NCI-H510A (cell line): Measurements from ENCODE around the gene PRR30.
"Not testable (repeated sequence)": the region's sequence is repeated elsewhere in the genome, so short reads cannot be mapped to it uniquely, and the experiment has no call there.

Experiments
- DNase-seq: peaks from one replicate; lab custom pipeline; 2025; lab: John Stamatoyannopoulos, UW

PRR30 gene

DNA sequence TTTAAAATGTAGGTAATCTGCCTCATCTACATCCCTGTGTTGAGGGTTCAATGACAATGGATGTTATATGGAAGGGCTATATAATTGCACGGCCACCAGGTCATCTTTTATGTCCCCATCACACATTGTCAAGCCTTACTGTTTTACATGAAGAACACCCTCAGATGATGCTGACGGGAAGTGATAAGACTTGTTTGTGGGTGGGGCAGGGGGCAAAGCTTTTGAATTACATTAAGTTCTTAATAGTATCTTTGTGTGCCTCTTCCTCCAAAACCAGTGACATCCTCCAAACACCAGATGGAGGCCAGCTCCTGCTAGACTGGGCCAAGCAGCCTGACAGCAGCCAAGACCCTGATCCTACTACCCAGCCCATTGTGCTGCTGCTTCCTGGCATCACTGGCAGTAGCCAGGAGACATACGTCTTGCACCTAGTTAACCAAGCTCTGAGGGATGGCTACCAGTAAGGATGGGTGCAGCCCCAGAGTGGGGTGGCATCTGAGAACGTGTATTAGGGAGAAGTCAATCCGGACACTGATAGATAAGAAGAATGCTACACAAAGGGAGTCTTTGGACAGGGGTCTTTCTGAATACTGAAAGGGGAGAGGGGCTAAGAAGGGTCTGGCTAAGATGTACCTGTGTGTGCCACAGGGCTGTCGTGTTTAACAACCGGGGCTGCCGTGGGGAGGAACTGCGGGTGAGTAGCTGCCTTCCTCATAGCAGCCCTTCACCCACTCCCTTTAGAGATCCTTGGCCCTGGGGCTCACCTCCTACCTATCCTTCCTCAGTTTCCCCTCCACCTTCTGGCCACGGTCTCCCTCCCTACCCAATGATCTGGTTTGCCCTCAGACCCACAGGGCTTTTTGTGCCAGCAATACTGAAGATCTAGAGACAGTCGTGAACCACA, 10.3 kb downstream of the PRR30 start:
- DNase-seq = no peak

DNA sequence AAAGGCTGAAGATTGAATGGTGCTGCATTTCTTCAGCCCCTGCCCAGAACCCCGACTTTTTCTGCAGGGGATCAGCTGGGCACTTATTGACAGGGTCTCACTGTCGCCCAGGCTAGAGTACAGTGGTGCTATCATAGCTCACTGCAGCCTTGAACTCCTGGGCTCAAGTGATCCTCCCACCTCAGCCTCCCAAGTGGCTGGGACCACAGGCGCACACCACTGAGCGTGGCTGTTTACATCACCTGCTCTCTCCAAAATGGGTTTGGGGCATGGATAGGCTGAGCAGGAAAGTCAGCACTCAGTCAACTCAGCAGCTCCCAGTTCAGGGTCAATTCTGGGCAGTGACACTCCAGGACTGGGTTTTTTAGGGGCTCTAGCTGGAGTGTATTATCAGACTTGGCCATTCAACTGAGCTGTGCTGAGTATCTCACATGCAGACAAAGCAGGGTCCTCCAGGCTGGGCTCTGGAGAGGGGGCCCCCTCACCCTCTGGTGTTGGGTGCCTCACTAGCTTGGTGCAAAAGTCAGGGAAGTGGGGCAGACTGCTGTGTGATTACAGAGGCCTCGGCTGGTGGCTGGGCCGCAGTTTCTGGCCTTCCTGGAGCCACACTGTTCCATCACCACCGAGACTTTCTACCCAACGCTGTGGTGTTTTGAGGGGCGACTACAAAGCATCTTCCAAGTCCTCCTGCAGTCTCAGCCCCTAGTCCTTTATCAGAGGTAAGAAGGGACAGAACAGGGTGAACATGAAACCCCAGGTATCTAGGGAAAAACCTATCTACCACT, 11.1 kb downstream of the PRR30 start:
- DNase-seq = no peak

DNA sequence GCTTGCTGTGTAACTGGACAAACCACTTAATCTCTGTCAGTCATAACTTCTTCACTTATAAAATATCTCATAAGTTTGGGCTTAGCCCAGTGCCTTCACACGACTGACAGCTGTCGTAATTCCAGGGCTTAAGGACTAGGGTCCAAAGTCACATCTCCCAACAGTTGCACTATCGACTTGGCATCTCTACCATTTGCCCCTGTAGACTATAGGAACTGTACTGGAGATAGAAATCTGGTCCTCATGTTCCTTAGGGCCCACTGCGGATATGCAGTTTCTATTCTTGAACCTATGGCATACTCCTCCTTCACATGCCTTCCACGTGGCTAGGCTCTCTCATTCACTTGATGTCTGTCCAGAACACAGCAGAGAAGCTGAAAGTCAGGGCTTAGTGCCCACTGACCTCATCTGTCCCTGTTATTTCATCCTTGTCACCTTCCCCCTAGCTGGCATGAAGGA, 12.9 kb downstream of the PRR30 start:
- DNase-seq = no peak

DNA sequence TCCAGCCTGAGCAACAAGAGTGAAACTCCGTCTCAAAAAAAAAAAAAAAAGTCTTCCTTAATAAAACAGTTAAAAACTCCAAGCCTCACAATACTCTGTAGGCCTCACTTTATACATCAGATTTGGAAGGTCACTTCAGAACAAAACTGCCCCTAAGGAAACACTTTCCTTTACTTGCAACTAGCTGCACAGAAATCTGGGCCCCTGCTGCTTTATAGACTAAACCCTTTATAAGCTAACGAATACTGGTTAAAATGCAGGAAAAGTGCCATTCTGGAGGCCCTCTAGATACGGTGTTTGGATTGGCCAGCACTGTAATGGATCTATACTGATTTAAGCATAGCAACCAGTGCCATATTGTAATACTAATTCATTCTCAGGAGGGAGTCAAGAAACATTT, 14.1 kb downstream of the PRR30 start:
- DNase-seq = no peak

DNA sequence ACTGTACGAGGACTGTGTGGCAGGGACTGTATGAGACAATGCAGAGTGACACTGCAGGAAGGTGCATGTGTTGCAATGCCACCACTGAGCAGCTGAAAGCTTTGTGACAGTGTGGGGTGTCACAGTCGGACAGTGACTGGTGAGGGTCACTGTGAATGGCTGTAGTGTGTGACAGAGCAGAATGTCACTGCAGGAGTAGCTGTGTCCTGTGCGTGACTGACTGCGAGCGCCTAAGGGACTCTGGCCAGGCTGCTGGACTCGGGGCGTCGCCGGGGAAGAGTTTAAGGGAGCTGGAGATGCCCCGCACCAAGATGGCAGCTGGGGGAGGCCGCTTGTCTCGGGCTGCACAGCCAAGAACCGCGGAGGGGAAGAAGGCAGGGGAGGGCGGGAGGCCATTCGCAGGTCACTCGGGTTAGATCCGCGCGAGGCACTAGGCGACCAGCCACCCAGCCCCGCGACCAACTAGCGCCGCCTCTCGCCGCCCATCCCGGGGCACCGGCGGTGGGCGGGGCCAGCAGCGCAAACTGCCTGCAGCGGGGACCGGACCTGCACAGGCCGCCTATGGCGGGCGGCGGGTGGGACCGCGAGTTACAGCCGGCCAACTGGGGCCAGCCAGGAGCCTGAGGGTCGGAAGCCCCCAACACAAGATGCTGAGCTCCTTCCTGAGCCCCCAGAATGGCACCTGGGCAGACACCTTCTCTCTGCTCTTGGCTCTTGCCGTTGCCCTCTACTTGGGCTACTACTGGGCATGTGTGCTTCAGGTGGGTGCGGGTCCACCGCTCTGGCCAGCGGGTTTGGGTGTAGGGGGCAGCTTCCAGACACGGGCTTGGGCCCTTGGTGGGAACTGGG, 15.7 kb downstream of the PRR30 start, which contains the start of gene ABHD1:
Gene ABHD1 (plus strand): TSS at position 514 of the 849 bp plus-strand sequence. CDS start 134 bp downstream, at position 648.
- DNase-seq = no peak

DNA sequence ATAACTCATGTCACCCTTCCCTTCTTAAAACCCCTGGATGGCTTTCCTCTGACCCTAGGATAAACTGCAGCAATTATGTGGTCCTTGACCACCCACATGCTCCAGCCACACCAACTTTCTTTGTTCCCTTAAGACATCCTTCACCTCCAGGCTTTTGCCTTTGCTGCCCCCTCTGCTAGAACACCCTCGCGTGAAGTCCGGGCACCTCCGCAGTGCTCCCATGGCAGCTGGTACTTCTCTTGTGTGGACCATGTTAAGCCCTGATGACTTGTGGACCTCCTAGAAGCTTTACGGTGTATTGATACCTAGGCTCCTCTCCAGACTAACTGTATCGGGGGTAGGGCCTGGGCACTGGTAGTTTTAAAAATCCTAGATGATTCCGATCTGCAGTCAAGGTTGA, 16.4 kb downstream of the PRR30 start:
- DNase-seq = no peak

DNA sequence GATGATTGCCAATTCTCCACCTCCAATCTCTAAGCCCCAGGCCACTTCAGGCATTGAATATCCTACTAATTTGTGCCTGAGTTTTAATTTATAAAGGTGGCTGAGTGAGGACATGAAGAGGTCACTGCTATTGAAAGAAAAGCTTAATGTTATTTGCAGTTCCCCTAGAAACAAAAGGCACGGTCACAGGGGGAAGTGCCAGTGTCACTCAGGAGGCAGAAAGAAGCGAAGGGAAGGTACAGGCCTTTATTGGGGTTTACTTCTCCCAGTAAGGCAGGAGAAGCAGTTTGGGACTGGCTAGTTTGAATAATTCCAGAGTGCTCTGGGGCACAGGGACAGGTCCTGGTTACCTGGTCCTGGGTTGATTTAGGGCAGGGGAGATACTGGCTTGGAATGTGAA, 17.3 kb downstream of the PRR30 start:
- no peak for DNase-seq

DNA sequence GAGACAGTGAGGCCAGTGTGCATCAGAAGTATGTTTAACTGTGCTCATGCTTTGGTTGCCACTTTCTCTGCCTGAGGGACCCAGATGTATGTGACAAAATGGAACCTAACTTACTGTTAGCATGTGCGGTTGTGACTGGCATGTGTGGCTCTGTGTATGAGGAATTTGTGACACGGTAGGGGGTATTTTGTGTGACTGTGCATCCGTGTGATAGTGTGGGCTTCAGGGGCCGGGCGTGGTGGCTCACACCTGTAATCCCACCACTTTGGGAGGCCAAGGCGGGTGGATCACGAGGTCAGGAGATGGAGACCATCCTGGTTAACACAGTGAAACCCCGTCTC, 19.9 kb downstream of the PRR30 start:
- DNase-seq = not testable (repeated sequence)

DNA sequence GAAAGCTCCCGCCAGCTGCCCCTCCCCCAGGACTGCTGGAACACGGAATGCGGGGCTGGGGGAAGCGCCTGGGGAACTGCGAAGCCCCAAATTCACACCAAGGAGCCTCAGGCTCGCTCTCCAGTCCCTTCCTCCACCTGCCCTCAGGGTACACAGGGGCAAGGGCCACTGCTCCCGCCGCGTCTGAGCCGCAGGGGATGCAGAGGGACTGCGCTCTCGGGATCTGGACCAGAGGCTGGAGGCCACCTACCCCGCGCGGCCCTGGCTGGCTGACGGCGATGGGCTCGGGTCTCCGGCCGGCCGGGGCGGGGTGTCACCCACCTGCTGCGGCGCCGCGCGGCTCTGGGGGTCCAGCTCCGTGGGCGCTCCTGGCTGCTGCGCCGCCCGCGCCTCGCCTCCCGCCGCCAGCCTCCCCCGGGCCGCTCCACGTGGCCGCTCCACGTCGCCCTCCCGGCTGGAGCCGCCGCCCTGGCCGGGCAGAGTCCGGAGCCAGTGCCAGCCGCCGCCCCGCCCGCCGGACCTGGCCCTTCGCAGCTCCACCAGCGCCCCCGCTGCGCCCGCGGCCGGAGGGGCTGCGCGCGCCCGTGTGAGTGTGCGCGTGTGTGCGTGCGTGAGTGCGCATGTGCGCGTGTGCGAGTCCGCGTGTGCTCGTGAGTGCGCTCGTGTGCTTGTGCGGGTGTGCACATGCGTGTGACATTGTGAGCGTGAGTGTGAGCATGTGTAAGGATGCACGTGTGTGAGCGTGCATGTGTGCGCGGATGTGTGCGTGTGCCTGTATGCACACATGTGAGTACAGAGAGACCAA, 20.5 kb downstream of the PRR30 start, which contains the start of gene CGREF1:
Gene CGREF1 (minus strand): TSS at position 604 of the 805 bp plus-strand sequence. CDS start 14,762 bp downstream, outside the sequence.
- no peak for DNase-seq

DNA sequence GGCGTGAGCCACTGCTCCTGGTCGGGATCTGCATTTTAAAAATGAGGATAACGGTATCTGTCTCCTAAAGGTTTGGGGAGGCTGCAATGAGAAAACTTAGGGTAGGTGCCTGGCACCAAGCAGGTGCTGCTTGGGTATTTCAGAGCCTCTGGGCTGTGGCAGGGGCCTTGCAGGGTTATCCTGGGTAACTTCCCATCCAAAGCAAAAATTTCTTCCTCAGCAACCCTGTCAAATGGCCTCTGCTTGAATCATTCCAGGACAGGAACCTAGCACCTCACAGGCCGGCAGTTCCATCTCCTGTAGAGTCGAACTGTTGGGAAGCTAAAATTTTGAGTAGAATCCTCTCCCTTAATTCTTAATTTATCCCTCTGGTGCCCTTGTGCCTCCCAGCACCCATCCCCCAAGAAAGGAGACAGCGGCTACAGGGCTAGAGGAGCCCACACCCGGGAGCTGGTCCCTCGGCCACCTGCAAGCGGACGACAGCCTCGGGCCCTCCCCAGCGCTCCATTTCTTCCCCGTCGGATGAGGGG, 21.1 kb downstream of the PRR30 start:
- no peak for DNase-seq

DNA sequence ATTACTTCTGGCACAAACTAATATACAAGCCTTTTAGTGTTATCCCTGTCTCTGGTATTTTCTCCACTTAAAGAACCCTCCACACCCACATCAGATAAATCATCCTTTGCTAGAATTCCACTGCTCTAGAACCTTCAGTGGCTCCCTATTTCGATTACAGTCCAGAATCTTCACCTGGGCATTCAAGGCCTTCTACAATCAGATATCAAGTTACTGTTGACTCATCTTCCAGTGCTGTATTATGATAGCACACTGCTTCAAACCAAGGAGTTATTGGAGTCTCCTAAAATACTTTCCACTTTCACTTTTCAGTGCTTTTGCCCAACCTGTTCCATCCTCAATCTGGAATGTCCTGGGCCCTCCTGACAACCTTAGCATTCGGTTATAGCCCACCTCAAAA, 23.7 kb downstream of the PRR30 start:
- no peak for DNase-seq

DNA sequence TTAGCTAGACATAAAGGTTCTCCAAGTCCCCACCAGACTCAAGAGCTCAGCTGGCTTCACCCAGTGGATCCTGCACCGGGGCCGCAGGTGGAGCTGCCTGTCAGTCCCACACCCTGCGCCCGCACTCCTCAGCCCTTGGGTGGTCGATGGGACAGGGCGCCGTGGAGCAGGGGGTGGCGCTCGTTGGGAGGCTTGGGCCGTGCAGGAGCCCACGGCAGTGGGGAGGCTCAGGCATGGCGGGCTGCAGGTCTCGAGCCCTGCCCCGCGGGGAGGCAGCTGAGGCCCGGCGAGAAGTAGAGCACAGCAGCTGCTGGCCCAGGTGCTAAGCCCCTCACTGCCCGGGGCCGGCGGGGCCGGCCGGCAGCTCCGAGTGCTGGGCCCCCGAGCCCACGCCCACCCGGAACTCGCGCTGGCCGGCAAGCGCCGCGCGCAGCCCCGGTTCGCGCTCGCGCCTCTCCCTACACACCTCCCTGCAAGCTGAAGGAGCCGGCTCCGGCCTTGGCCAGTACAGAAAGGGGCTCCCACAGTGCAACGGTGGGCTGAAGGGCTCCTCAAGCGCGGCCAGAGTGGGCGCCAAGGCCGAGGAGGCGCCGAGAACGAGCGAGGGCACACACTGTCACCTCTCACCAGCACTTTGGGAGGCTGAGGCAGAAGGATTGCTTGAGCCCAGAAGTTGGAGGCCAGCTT, 27.7 kb downstream of the PRR30 start:
- DNase-seq = not testable (repeated sequence)

DNA sequence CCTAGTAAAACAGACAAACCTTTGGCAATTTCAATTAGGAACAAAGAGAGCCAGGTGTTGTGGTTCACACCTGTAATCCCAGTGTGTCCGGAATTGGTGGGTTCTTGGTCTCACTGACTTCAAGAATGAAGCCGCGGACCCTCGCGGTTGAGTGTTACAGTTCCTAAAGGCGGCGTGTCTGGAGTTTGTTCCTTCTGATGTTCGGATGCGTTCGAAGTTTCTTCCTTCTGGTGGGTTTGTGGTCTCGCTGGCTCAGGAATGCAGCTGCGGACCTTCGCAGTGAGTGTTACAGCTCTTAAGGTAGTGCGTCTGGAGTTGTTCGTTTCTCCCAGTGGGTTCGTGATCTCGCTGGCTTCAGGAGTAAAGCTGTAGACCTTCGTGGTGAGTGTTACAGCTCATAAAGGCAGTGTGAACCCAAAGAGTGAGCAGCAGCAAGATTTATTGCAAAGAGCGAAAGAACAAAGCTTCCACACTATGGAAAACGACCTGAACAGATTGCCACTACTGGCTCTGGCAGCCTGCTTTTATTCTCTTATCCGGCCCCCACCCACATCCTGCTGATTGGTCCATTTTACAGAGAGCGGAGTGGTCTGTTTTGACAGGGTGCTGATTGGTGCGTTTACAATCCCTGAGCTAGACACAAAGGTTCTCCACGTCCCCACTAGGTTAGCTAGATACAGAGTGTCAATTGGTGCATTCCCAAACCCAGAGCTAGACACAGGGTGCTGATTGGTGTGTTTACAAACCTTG, 28.4 kb downstream of the PRR30 start:
- not testable (repeated sequence) for DNase-seq

DNA sequence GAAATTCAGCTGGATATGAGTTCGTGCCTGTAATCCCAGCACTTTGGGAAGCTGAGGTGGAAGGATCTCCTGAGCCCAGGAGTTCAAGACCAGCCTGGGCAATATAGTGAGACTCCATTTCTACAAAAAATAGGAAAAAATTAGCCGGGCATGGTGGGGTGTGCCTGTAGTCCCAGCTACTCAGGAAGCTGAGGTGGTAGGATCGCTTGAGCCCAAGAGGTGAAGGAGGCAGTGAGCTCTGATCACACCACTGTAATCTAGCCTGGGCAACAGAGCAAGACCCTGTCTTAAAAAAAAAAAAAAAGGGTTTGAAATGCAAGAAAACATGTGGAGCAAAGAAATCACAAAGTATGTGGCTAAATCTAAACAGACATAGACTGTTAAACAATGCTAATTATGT, 30.1 kb downstream of the PRR30 start:
- DNase-seq = no peak

DNA sequence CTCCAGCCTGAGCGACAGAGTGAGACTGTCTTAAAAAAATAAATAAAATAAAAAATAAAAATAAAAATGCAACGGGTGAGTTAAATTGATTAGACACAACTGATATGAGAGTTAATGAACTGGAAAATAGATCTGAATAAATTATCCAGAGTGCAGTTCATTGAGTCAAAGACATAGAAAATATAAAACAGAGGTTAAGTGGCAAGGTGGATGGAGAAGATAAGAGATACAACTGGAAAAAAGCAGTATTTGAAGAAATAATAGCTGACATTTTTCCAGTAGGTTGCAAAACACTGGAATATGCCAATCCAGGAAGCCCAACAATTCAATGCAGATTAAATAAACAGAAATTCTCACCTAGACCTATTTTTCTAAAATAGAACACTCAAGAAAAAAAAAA, 31.0 kb downstream of the PRR30 start:
- DNase-seq = no peak

DNA sequence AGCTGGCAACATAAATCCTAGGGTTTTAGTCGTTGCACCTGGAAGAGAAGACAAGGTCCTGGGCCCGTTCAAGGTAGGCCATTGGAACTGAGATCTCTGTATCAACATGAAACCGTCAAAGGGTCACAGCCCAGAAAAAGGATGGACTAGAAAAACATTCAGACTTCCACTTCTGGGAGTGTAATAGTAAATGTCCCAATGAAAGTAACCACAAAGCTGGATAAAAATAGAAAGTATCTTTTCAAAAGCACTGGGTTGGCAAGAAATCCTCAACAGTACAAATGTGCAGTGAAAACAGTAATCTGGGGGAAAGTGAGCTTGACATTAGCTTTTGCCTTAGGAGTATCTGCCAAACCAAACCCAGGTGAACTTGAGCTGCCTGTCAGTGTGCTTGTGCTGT, 33.2 kb downstream of the PRR30 start:
- no peak for DNase-seq

DNA sequence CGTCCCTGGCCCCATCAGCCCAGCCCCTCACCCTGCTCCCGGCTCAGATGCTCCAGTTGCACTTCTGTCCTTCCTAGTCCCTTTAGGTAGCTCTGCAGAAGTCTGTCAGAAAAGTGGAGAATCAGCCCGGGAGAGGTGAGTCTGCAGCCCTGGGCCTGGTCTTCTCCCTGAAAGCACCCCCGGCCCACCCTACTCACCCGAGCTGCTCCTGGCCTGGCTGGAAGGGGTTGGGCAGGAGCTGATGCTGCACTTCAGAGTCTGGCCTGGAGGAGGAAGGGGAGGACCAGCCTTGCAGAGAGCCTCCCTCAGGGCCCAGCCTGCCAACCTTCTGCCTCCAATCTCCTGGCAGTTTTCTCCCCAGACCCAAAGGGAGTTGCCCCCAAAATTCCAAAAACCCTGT, 36.9 kb downstream of the PRR30 start:
- no peak for DNase-seq

DNA sequence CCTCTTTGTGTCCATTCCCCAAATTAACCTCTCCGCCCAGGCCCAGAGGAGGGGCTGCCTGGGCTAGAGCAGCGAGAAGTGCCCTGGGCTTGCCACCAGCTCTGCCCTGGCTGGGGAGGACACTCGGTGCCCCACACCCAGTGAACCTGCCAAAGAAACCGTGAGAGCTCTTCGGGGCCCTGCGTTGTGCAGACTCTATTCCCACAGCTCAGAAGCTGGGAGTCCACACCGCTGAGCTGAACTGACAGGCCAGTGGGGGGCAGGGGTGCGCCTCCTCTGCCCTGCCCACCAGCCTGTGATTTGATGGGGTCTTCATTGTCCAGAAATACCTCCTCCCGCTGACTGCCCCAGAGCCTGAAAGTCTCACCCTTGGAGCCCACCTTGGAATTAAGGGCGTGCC, 39.2 kb downstream of the PRR30 start:
- no peak for DNase-seq

DNA sequence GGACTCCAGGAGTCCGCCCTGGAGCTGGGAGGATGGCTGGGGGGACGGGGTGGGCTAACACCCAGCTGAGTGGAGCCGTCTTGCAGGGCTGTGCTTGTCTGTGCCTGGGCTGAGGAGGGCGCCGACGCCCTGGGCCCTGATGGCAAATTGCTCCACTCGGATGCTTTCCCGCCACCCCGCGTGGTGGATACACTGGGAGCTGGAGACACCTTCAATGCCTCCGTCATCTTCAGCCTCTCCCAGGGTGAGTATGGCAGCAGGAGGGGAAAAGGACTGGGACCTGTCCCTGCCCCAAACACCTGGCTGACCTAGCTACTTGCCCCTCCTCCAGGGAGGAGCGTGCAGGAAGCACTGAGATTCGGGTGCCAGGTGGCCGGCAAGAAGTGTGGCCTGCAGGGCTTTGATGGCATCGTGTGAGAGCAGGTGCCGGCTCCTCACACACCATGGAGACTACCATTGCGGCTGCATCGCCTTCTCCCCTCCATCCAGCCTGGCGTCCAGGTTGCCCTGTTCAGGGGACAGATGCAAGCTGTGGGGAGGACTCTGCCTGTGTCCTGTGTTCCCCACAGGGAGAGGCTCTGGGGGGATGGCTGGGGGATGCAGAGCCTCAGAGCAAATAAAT, 39.8 kb downstream of the PRR30 start:
- no peak for DNase-seq
